ENCODE results near the gene KMT5C. TPM values are rescaled to one million over a fixed set of nuclear protein-coding genes. Genes with fewer than 3 reads are reported as not detected.

The KMT5C gene
- total RNA-seq, 2 experiments from 2014 or later = 22.8 to 36.1 TPM

DNA sequence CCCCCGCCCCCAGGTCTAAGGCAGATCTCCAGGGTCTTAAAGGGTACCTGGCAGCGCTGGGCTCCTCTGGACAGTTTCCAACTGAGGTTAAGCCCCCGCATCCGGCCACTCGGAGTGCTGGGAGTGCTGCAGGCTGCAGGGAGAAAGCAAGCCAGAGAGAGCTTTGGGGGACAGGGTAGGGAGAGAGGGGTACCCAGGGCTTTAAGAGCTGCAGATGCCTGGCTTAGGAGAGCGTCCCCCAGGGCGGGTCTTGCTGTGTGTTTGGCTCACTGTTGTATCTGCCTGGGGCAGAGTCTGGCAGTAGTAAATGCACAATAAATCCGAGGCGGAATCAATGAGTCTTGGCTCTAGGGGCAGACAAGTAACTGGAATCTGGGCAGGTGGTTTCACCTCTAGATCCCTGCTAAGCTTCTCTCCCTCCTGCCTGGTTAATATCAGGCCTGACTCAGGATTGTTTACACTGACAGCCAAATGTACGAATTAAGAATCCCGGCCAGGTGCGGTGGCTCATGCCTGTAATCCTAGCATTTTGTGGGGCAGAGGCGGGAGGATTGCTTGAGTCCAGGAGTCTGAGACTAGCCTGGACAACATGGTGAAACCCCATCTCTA lies 15.6 kb downstream of the KMT5C start:
- ChIA-PET POLR2A (interaction anchor here (0.6 kb wide), 1 partner anchor 54 kb away, joined by 5 read pairs; no protein-coding TSS in a partner anchor), CTCF (ENCODE audit: unreplicated experiment) (interaction anchor here (1.1 kb wide), 1 partner anchor 33 kb away, joined by 3 read pairs; no protein-coding TSS in a partner anchor)

DNA sequence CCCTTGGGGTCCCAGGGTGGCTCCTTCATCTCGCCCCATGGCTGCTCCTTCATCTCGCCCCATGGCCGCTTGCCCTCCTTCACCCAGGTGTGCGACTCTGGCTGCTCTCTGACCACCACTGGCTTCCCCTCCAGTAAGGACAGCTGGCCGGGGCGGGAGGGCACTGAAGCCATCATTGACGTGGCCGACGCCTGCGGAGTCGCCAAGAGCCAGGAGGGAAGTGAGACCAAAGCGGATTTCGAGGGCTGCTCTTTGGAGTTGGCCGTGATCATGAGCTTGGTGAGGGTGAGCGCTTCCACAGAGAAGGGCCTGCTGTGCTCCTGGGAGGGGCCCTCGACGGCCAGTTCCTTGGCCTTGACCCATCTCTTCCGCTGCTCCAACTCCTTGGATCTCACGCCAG lies 18.8 kb downstream of the KMT5C start:
- Histone ChIP-seq H3K9me3 (ENCODE audit: low read length) (no peaks in the 10 kb centered on the region), H4K20me1 (ENCODE audit: insufficient read depth, low read length) (no peaks in the 10 kb centered on the region), H3K79me2 (ENCODE audit: insufficient read depth, low read depth, low read length) (no peaks in the 10 kb centered on the region), H3K27ac (ENCODE audit: low read depth, low read length, poor library complexity, severe bottlenecking) (no peak overlapping the region), H3K4me3 (ENCODE audit: low read depth, low read length, poor library complexity, severe bottlenecking) (no peak overlapping the region), H3K36me3 (ENCODE audit: insufficient read depth, low read length) (no peaks in the 10 kb centered on the region), H3K4me1 (ENCODE audit: insufficient read depth, low read length, poor library complexity, severe bottlenecking) (peaks cover 9% of the 10 kb centered on the region), H2AFZ (ENCODE audit: low read length) (no peak overlapping the region), H3K9me2 (ENCODE audit: insufficient read depth, low read length) (no peaks in the 10 kb centered on the region), H3K4me2 (ENCODE audit: low read length) (no peak overlapping the region)
- BruUV-seq (replicated peaks) = no TSS peak
- POLR2A ChIA-PET = no interaction called here
- no peak for DNase-seq (ENCODE audit: low spot score)
- TF ChIP-seq, protein P1, sequence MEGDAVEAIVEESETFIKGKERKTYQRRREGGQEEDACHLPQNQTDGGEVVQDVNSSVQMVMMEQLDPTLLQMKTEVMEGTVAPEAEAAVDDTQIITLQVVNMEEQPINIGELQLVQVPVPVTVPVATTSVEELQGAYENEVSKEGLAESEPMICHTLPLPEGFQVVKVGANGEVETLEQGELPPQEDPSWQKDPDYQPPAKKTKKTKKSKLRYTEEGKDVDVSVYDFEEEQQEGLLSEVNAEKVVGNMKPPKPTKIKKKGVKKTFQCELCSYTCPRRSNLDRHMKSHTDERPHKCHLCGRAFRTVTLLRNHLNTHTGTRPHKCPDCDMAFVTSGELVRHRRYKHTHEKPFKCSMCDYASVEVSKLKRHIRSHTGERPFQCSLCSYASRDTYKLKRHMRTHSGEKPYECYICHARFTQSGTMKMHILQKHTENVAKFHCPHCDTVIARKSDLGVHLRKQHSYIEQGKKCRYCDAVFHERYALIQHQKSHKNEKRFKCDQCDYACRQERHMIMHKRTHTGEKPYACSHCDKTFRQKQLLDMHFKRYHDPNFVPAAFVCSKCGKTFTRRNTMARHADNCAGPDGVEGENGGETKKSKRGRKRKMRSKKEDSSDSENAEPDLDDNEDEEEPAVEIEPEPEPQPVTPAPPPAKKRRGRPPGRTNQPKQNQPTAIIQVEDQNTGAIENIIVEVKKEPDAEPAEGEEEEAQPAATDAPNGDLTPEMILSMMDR (conservative IDR thresholded peaks at IDR 0.05; ENCODE audit: low read length) = no peak
- no peak for TF ChIP-seq EZH2phosphoT487 (IDR thresholded peaks at IDR 0.05; ENCODE audit: borderline replicate concordance, low read depth, low read length)
- CTCF ChIA-PET (ENCODE audit: unreplicated experiment) = no interaction called here
- intact Hi-C loops (cut with micrococcal nuclease; ENCODE audit: unreplicated experiment) = no loop called here

More for the DNA sequence above, 15.6 kb downstream of the KMT5C start:
- no peaks in the 10 kb centered on the region for H3K9me2 ChIP-seq (ENCODE audit: insufficient read depth, low read length)
- no peak overlapping the region for H2AFZ ChIP-seq (ENCODE audit: low read length)
- BruUV-seq (replicated peaks) = no TSS peak
- no peak overlapping the region for H3K4me2 ChIP-seq (ENCODE audit: low read length)
- peaks cover 12% of the 10 kb centered on the region for H3K4me1 ChIP-seq (ENCODE audit: insufficient read depth, low read length, poor library complexity, severe bottlenecking)
- no peaks in the 10 kb centered on the region for H3K36me3 ChIP-seq (ENCODE audit: insufficient read depth, low read length)
- intact Hi-C loops (cut with micrococcal nuclease; ENCODE audit: unreplicated experiment) = no loop called here
- no peaks in the 10 kb centered on the region for H3K79me2 ChIP-seq (ENCODE audit: insufficient read depth, low read depth, low read length)
- TF ChIP-seq EZH2phosphoT487 (IDR thresholded peaks at IDR 0.05; ENCODE audit: borderline replicate concordance, low read depth, low read length) = no peak
- TF ChIP-seq, protein P1 (conservative IDR thresholded peaks at IDR 0.05; ENCODE audit: low read length) = no peak
- H3K9me3 ChIP-seq (ENCODE audit: low read length) = no peaks in the 10 kb centered on the region
- no peak overlapping the region for H3K27ac ChIP-seq (ENCODE audit: low read depth, low read length, poor library complexity, severe bottlenecking)
- no peak for DNase-seq (ENCODE audit: low spot score)
- no peaks in the 10 kb centered on the region for H4K20me1 ChIP-seq (ENCODE audit: insufficient read depth, low read length)
- H3K4me3 ChIP-seq (ENCODE audit: low read depth, low read length, poor library complexity, severe bottlenecking) = no peak overlapping the region

Data from OCI-LY7 (cell line).